ENCODE results near the gene OXNAD1. TPM values are rescaled to one million over a fixed set of nuclear protein-coding genes. Genes with fewer than 3 reads are reported as not detected.

The OXNAD1 gene
- total RNA-seq, 2 experiments from 2014 or later = 18.1 to 18.7 TPM

DNA sequence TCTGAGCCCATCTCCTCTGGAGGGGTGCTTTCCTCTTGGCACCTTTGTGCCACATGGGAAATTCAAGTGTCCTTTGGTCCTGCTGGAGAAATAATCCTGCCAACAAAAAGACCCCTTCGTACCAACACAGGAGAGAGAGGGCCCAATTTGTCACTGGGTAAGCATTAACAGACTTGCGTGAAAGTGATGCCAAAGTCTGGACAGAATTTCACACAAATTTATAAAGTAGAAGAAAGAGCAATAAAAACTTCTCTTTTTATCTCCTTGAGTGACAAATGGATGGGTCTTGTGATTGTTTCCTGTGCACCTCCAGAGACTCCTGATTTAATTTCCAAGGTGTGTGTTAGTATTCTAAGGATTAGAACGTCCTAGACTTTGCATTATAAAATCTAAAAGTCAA is 15.1 kb upstream of the OXNAD1 start:
- no TSS peak for BruUV-seq (replicated peaks)
- POLR2A ChIA-PET = no interaction called here
- TF ChIP-seq EZH2phosphoT487 (IDR thresholded peaks at IDR 0.05; ENCODE audit: borderline replicate concordance, low read depth, low read length) = no peak
- TF ChIP-seq, protein P1, sequence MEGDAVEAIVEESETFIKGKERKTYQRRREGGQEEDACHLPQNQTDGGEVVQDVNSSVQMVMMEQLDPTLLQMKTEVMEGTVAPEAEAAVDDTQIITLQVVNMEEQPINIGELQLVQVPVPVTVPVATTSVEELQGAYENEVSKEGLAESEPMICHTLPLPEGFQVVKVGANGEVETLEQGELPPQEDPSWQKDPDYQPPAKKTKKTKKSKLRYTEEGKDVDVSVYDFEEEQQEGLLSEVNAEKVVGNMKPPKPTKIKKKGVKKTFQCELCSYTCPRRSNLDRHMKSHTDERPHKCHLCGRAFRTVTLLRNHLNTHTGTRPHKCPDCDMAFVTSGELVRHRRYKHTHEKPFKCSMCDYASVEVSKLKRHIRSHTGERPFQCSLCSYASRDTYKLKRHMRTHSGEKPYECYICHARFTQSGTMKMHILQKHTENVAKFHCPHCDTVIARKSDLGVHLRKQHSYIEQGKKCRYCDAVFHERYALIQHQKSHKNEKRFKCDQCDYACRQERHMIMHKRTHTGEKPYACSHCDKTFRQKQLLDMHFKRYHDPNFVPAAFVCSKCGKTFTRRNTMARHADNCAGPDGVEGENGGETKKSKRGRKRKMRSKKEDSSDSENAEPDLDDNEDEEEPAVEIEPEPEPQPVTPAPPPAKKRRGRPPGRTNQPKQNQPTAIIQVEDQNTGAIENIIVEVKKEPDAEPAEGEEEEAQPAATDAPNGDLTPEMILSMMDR (conservative IDR thresholded peaks at IDR 0.05; ENCODE audit: low read length) = no peak
- Histone ChIP-seq H3K36me3 (ENCODE audit: insufficient read depth, low read length) (no peaks in the 10 kb centered on the region), H3K9me3 (ENCODE audit: low read length) (no peaks in the 10 kb centered on the region), H3K79me2 (ENCODE audit: insufficient read depth, low read depth, low read length) (no peaks in the 10 kb centered on the region), H3K4me1 (ENCODE audit: insufficient read depth, low read length, poor library complexity, severe bottlenecking) (peaks cover 6% of the 10 kb centered on the region), H3K4me3 (ENCODE audit: low read depth, low read length, poor library complexity, severe bottlenecking) (no peak overlapping the region), H2AFZ (ENCODE audit: low read length) (no peak overlapping the region), H4K20me1 (ENCODE audit: insufficient read depth, low read length) (no peaks in the 10 kb centered on the region), H3K9me2 (ENCODE audit: insufficient read depth, low read length) (no peaks in the 10 kb centered on the region), H3K27ac (ENCODE audit: low read depth, low read length, poor library complexity, severe bottlenecking) (no peak overlapping the region), H3K4me2 (ENCODE audit: low read length) (no peak overlapping the region)
- CTCF ChIA-PET (ENCODE audit: unreplicated experiment) = no interaction called here
- intact Hi-C loops (cut with micrococcal nuclease; ENCODE audit: unreplicated experiment) = loop anchor here (5.0 to 10.0 kb wide), 3 partner anchors 433 to 1045 kb away; partner anchors contain the start of gene CAPN7
- no peak for DNase-seq (ENCODE audit: low spot score)

DNA sequence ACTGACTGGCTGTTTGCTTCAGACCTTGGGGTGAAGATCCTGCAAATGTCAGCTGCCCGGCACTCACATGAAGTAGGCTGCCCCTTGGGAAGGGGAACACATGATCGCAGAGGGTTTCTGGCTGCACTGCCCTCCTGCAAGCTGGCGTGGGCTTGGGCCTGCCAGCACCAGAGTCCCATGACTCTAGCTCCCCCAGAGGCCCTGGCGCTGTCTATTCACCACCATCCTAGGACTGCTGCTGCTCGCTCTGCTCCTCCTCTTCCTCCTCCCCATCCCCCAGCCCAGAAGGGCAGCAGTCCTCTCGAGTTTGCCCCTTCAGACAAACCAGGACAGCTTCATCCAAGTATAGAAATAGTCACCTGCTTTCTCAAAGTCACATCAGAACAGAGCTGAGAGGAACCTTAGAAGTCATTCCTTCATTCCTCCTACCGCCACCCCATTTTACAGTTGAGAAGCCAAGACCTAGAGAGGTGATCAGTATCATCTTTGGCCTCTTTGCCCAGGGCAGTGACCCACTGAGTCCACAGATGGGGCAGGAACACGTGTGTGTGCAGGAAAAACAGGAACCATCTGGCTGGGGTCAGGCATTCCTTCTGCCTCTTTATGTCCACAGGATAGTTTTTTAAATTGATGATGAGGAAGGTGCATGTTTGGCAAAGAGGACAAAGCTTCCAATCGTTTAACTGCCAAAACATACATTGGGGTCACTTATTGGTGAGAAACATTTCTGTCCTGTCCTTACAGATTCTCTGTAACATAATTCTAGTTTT is 13.5 kb upstream of the OXNAD1 start:
- intact Hi-C loops (cut with micrococcal nuclease; ENCODE audit: unreplicated experiment) = no loop called here
- BruUV-seq (replicated peaks) = no TSS peak
- H3K27ac ChIP-seq (ENCODE audit: low read depth, low read length, poor library complexity, severe bottlenecking) = no peak overlapping the region
- H3K79me2 ChIP-seq (ENCODE audit: insufficient read depth, low read depth, low read length) = no peaks in the 10 kb centered on the region
- TF ChIP-seq, protein P1 (conservative IDR thresholded peaks at IDR 0.05; ENCODE audit: low read length) = no peak
- no peak for TF ChIP-seq EZH2phosphoT487 (IDR thresholded peaks at IDR 0.05; ENCODE audit: borderline replicate concordance, low read depth, low read length)
- H4K20me1 ChIP-seq (ENCODE audit: insufficient read depth, low read length) = no peaks in the 10 kb centered on the region
- H3K4me1 ChIP-seq (ENCODE audit: insufficient read depth, low read length, poor library complexity, severe bottlenecking) = peaks cover 6% of the 10 kb centered on the region
- no peak overlapping the region for H3K4me2 ChIP-seq (ENCODE audit: low read length)
- POLR2A ChIA-PET = interaction anchor here (0.7 to 1.2 kb wide), 2 partner anchors 14 to 919 kb away, joined by 3 to 5 read pairs; partner anchors contain the start of gene OXNAD1
- no peak overlapping the region for H3K4me3 ChIP-seq (ENCODE audit: low read depth, low read length, poor library complexity, severe bottlenecking)
- CTCF ChIA-PET (ENCODE audit: unreplicated experiment) = interaction anchor here (1.5 to 1.7 kb wide), 2 partner anchors 8 to 13 kb away, joined by 3 read pairs; partner anchors contain the start of gene DPH3
- H3K9me3 ChIP-seq (ENCODE audit: low read length) = no peaks in the 10 kb centered on the region
- H3K9me2 ChIP-seq (ENCODE audit: insufficient read depth, low read length) = no peaks in the 10 kb centered on the region
- DNase-seq (ENCODE audit: low spot score) = no peak
- H2AFZ ChIP-seq (ENCODE audit: low read length) = no peak overlapping the region
- no peaks in the 10 kb centered on the region for H3K36me3 ChIP-seq (ENCODE audit: insufficient read depth, low read length)

Measured in OCI-LY7 (cell line).